ENCODE data around the gene NEU3. TPM values are rescaled to one million over a fixed set of nuclear protein-coding genes. Genes with fewer than 3 reads are reported as not detected.

NEU3 gene
- polyA plus RNA-seq, 3 donors = 2.3 to 25.1 (median 3.9) TPM

DNA sequence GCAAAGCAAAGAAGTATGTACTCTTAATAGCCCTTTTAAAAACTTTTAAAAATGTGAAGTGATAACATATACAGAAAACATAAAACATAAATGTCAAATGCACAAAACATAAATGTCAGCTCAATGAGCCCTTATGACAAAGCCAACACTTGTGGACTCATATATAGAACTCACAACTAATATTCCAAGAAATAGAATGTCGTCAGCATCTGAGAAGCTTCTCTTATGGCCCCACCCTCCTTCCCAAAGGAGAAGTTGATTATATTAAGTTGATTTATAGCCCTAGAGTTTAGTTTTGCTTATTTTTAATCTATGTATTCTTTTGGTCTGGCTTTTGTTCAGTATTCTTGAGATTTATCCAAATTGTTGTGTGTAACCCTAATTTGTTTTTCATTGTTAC lies 13.8 kb downstream of the NEU3 start:
- Histone ChIP-seq H3K79me2 (ENCODE audit: insufficient read depth, low read length) (no peaks in the 10 kb centered on the region), H3K27me3 (ENCODE audit: control insufficient read depth in 2 of 2, insufficient read depth in 2 of 2, low read length in 2 of 2) (no peaks in the 10 kb centered on the region), H3K27ac (ENCODE audit: low read depth in 1 of 2, low read length in 2 of 2) (no peak overlapping the region), H3K4me3 (replicated peaks in 1 of 3; ENCODE audit: low read depth in 2 of 3, low read length in 3 of 3) (no peak overlapping the region), H3K4me1 (ENCODE audit: control insufficient read depth in 1 of 2, insufficient read depth in 2 of 2, low read length in 2 of 2) (no peaks in the 10 kb centered on the region), H4K20me1 (ENCODE audit: insufficient read depth, low read length) (no peaks in the 10 kb centered on the region), H3K36me3 (replicated peaks in 1 of 2; ENCODE audit: control insufficient read depth in 1 of 2, insufficient read depth in 2 of 2, low read length in 2 of 2) (peaks cover 43 to 76% of the 10 kb centered on the region in 2 donors), H3K4me2 (replicated peaks; ENCODE audit: extremely low read depth, low read length, poor library complexity, severe bottlenecking) (no peak overlapping the region), H2AFZ (ENCODE audit: insufficient read depth, low read depth, low read length, poor library complexity, severe bottlenecking) (no peak overlapping the region), H3K9ac (ENCODE audit: insufficient read depth, low read length, poor library complexity, severe bottlenecking) (no peak overlapping the region), H3K9me3 (replicated peaks in 1 of 2; ENCODE audit: control insufficient read depth in 1 of 2, insufficient read depth in 1 of 2, low read length in 2 of 2) (no peaks in the 10 kb centered on the region)
- H3K4me3 Mint-ChIP-seq = no peak overlapping the region
- TF ChIP-seq, protein P1, sequence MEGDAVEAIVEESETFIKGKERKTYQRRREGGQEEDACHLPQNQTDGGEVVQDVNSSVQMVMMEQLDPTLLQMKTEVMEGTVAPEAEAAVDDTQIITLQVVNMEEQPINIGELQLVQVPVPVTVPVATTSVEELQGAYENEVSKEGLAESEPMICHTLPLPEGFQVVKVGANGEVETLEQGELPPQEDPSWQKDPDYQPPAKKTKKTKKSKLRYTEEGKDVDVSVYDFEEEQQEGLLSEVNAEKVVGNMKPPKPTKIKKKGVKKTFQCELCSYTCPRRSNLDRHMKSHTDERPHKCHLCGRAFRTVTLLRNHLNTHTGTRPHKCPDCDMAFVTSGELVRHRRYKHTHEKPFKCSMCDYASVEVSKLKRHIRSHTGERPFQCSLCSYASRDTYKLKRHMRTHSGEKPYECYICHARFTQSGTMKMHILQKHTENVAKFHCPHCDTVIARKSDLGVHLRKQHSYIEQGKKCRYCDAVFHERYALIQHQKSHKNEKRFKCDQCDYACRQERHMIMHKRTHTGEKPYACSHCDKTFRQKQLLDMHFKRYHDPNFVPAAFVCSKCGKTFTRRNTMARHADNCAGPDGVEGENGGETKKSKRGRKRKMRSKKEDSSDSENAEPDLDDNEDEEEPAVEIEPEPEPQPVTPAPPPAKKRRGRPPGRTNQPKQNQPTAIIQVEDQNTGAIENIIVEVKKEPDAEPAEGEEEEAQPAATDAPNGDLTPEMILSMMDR (IDR thresholded peaks at IDR 0.05) = no peak
- H3K9me3 Mint-ChIP-seq = no peaks in the 10 kb centered on the region
- H3K4me1 Mint-ChIP-seq = no peaks in the 10 kb centered on the region
- DNase-seq = no peak
- H3K27me3 Mint-ChIP-seq (ENCODE audit: low read depth in 3 of 3) = no peaks in the 10 kb centered on the region
- peaks cover 69 to 75% of the 10 kb centered on the region in 2 donors for H3K36me3 Mint-ChIP-seq
- no CpG with 5 or more reads among the region's 1 CpG for WGBS (ENCODE audit: insufficient coverage)
- no peak overlapping the region for H3K27ac Mint-ChIP-seq
- intact Hi-C loops (cut with micrococcal nuclease) = no loop called here

DNA sequence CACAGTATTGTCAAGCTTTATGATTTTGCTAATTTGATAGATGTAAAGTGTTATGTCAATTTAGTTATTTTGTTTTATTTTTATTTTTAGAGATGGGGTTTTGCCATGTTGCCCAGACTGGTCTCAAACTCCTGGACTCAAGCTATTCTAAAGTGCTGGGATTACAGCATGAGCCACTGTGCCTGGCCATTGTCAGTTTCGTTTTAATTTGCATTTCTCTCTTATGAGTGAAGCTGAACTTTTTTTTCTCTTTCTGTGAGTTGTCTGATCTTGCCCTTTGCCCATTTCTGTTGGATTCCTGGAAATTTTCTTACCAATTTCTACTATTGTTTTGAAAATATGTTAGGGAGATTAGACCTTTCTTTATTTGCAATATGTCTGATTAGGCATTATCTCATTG lies 15.5 kb downstream of the NEU3 start:
- Histone ChIP-seq H4K20me1 (ENCODE audit: insufficient read depth, low read length) (no peaks in the 10 kb centered on the region), H3K4me1 (ENCODE audit: control insufficient read depth in 1 of 2, insufficient read depth in 2 of 2, low read length in 2 of 2) (no peaks in the 10 kb centered on the region), H3K27ac (ENCODE audit: low read depth in 1 of 2, low read length in 2 of 2) (no peak overlapping the region), H3K4me3 (replicated peaks in 1 of 3; ENCODE audit: low read depth in 2 of 3, low read length in 3 of 3) (no peak overlapping the region), H3K4me2 (replicated peaks; ENCODE audit: extremely low read depth, low read length, poor library complexity, severe bottlenecking) (no peak overlapping the region), H3K79me2 (ENCODE audit: insufficient read depth, low read length) (no peaks in the 10 kb centered on the region), H2AFZ (ENCODE audit: insufficient read depth, low read depth, low read length, poor library complexity, severe bottlenecking) (no peak overlapping the region), H3K9me3 (replicated peaks in 1 of 2; ENCODE audit: control insufficient read depth in 1 of 2, insufficient read depth in 1 of 2, low read length in 2 of 2) (no peaks in the 10 kb centered on the region), H3K9ac (ENCODE audit: insufficient read depth, low read length, poor library complexity, severe bottlenecking) (no peak overlapping the region), H3K27me3 (ENCODE audit: control insufficient read depth in 2 of 2, insufficient read depth in 2 of 2, low read length in 2 of 2) (no peaks in the 10 kb centered on the region), H3K36me3 (replicated peaks in 1 of 2; ENCODE audit: control insufficient read depth in 1 of 2, insufficient read depth in 2 of 2, low read length in 2 of 2) (peaks cover 51 to 77% of the 10 kb centered on the region in 2 donors)
- Mint-ChIP-seq H3K9me3 (no peaks in the 10 kb centered on the region), H3K36me3 (peaks cover 68 to 73% of the 10 kb centered on the region in 2 donors), H3K27ac (no peak overlapping the region), H3K4me3 (no peak overlapping the region), H3K4me1 (no peaks in the 10 kb centered on the region), H3K27me3 (ENCODE audit: low read depth in 3 of 3) (no peaks in the 10 kb centered on the region)
- DNase-seq = no peak
- intact Hi-C loops (cut with micrococcal nuclease) = no loop called here
- TF ChIP-seq, protein P1 (IDR thresholded peaks at IDR 0.05) = no peak
- WGBS (ENCODE audit: insufficient coverage) = 100% methylated on average over 1 of the region's 1 CpG
